HG02943 (cell line): ENCODE data around the gene SAPCD1.
"Not testable (repeated sequence)": the region's sequence is repeated elsewhere in the genome, so short reads cannot be mapped to it uniquely, and the experiment has no call there.

Experiments used
- ATAC-seq: cut with Tn5 transposase; IDR thresholded peaks from one replicate; pipeline ENCODE4 v1.9.1; 2021; ENCODE audit warnings: mild to moderate bottlenecking, low read depth, moderate library complexity; ENCODE audit not compliant: unreplicated experiment

Gene SAPCD1

GRCh38 chr6:31776485-31776988 is 14.1 kb downstream of the SAPCD1 start:
- ATAC-seq = no peak

- ATAC-seq = no peak
Observed at GRCh38 chr6:31776989-31777666, 14.7 kb downstream of the SAPCD1 start, which contains the start of gene VWA7. TSS of gene VWA7 (minus strand) at chr6:31777328. CDS start at chr6:31776779, 549 bp downstream.

- no peak for ATAC-seq
Observed at GRCh38 chr6:31777667-31778050, 15.2 kb downstream of the SAPCD1 start.

- no peak for ATAC-seq
Observed at GRCh38 chr6:31778193-31778592, 15.7 kb downstream of the SAPCD1 start.

GRCh38 chr6:31778999-31779885 is 16.8 kb downstream of the SAPCD1 start:
- ATAC-seq = no peak

- no peak for ATAC-seq
Observed at GRCh38 chr6:31779908-31780307, 17.5 kb downstream of the SAPCD1 start.

- ATAC-seq = no peak
Observed at GRCh38 chr6:31780507-31781243, 18.2 kb downstream of the SAPCD1 start.

GRCh38 chr6:31781244-31782125 is 19.0 kb downstream of the SAPCD1 start:
- no peak for ATAC-seq

- ATAC-seq = no peak
Observed at GRCh38 chr6:31782126-31782855, 19.8 kb downstream of the SAPCD1 start.

- ATAC-seq = no peak
Observed at GRCh38 chr6:31784098-31784925, 21.9 kb downstream of the SAPCD1 start.

GRCh38 chr6:31785475-31785874 is 23.0 kb downstream of the SAPCD1 start:
- no peak for ATAC-seq

GRCh38 chr6:31791324-31792089 is 29.1 kb downstream of the SAPCD1 start:
- no peak for ATAC-seq

- no peak for ATAC-seq
Observed at GRCh38 chr6:31792090-31792374, 29.6 kb downstream of the SAPCD1 start.

GRCh38 chr6:31792761-31793171 is 30.3 kb downstream of the SAPCD1 start:
- no peak for ATAC-seq

- not testable (repeated sequence) for ATAC-seq
Observed at GRCh38 chr6:31793927-31794245, 31.4 kb downstream of the SAPCD1 start.

- no peak for ATAC-seq
Observed at GRCh38 chr6:31794294-31794865, 31.9 kb downstream of the SAPCD1 start.

GRCh38 chr6:31794866-31795615 is 32.6 kb downstream of the SAPCD1 start:
- ATAC-seq = no peak
